ENCODE measurements around the gene RNASE3.
"Not testable (repeated sequence)": the region's sequence is repeated elsewhere in the genome, so short reads cannot be mapped to it uniquely, and the experiment has no call there.

The RNASE3 gene

GRCh38 chr14:20891126-20891825 lies at the start of gene RNASE3:
Gene RNASE3, plus strand, starts transcription at chr14:20891385. Its CDS starts 302 bp downstream, at chr14:20891687.
- not testable (repeated sequence) for H3K27ac Mint-ChIP-seq; H3K36me3 Mint-ChIP-seq; H3K4me3 Mint-ChIP-seq; H3K4me1 Mint-ChIP-seq; ATAC-seq (replicated peaks); H3K9me3 Mint-ChIP-seq; DNase-seq
- peaks cover 43 to 58% of the 10 kb centered on the region in 2 donors for H3K27me3 Mint-ChIP-seq

DNA sequence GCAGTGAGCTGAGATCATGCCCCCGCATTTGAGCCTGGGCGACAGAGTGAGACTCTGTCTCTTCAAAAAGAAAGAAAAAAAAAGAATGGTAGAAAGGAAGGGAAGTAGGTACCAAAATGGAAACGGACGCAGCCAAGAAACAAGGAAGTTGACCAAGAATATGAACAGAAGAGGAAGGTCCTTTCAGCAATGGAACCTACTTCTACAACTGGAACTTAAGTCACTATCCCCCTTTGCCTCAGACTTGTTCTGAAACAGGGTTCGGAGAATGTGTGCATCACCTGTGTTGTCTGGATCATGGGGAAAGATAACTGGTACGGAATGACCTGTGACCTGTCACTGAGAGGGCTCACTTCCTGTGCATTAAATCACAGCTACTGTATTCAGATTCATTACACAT lies 44.6 kb upstream of the RNASE3 start:
- no peaks in the 10 kb centered on the region for H3K27me3 Mint-ChIP-seq
- H3K36me3 Mint-ChIP-seq = no peaks in the 10 kb centered on the region
- DNase-seq (no peak), ATAC-seq (replicated peaks) (no peak)
- no peaks in the 10 kb centered on the region for H3K9me3 Mint-ChIP-seq
- H3K4me1 Mint-ChIP-seq = peaks cover 7 to 17% of the 10 kb centered on the region in 2 donors
- no peak overlapping the region for H3K27ac Mint-ChIP-seq
- no peak overlapping the region for H3K4me3 Mint-ChIP-seq

DNA sequence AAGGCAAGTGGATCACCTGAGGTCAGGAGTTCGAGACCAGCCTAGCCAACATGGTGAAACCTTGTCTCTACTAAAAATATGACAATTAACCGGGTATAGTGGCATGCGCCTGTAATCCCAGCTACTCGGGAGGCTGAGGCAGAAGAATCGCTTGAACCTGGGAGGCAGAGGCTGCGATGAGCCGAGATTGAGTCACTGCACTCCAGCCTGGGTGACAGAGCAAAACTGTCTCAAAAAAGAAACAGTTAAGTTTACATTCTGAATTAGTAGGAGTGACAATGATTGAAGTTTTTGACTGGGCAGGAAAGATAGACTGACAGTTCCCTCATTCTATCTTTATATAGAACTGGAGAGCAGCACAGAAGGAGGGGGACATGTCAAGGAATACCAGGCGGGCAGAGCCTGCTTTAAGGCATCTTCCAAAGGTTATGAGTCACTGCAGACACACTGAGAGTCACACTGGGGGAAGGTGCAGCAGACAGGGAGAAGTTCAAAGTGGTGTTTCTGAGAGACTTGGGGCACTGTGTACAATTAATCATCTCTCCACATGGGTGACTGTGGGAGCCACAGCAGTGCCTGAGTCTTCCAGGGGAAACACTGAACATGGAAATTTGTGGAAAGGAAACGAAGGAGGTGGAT lies 42.8 kb upstream of the RNASE3 start:
- H3K36me3 Mint-ChIP-seq = no peaks in the 10 kb centered on the region
- ATAC-seq (replicated peaks) = peak; percentile 25 to 29
- no peak overlapping the region for H3K4me3 Mint-ChIP-seq
- DNase-seq = no peak
- no peaks in the 10 kb centered on the region for H3K27me3 Mint-ChIP-seq
- H3K27ac Mint-ChIP-seq = no peak overlapping the region
- H3K9me3 Mint-ChIP-seq = no peaks in the 10 kb centered on the region
- H3K4me1 Mint-ChIP-seq = peaks cover 7 to 17% of the 10 kb centered on the region in 2 donors

DNA sequence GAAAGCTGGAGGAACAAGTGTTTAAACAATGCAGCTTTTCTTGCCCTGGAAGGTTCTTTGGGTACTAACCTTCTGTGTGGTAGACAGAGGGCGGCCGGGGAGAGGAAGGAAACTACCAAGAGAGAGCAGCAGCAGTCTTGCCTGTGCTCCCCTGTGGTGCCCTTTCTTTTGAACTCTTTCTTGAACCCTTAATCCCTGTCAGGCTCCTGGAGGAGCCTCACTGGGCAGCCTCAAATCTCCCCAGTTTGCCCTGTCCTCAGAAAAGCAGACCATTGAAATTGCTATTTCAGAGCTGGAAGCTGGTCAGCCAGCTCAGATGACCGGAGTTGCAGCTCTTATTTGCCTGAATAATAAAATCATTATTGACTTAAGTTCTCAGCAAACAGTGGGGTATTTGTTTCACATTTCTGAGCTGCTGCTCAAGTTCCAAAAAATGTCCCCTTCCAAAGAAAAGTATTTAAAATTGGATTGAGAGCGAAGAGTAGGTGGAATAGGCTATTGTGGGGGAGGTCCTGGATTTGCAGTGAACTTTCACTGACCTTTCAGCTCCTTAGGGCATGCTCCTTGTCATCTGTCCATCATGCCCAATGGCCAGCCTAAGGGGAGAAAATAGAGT lies 42.1 kb upstream of the RNASE3 start:
- no peak for DNase-seq
- Mint-ChIP-seq H3K9me3 (no peaks in the 10 kb centered on the region), H3K4me3 (no peak overlapping the region), H3K4me1 (peaks cover 7 to 17% of the 10 kb centered on the region in 2 donors), H3K27ac (no peak overlapping the region), H3K27me3 (no peaks in the 10 kb centered on the region), H3K36me3 (no peaks in the 10 kb centered on the region)
- no peak for ATAC-seq (replicated peaks)

GRCh38 chr14:20853042-20853441 lies 38.1 kb upstream of the RNASE3 start:
- no peaks in the 10 kb centered on the region for H3K9me3 Mint-ChIP-seq
- DNase-seq (no peak), ATAC-seq (replicated peaks) (no peak)
- no peak overlapping the region for H3K4me3 Mint-ChIP-seq
- no peak overlapping the region for H3K27ac Mint-ChIP-seq
- peaks cover 11 to 23% of the 10 kb centered on the region in 2 donors for H3K4me1 Mint-ChIP-seq
- no peaks in the 10 kb centered on the region for H3K36me3 Mint-ChIP-seq
- H3K27me3 Mint-ChIP-seq = peaks cover 5 to 9% of the 10 kb centered on the region in 2 donors

DNA sequence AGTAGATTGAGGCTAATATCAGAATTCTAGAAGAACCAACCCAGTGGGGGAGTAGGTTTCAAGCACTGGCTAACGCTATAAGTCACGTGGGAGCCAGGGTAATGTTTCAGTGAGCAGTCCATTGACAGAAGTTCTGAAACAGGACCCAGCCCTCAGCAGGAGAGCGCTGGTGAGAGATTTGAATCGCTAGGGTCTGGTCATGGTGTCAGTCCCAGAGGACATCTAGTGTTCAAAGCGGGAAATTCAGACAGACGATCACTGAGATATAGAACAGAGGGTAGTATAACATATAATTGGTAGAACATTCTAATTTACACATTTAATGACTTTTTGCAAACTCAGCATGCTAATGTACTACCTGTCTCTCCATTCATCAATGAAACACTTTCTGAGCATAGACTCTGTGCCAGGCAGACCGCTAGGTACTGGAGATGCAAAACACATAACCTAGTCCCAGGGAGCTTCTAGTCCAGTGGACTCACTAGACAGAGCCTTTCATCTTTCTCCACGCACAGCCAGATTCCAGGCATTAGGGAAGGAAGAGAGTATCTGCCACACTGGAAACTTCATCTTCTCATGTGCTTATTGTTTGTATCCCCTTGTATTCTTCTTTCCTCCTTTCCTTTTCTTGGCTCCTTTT lies 35.4 kb upstream of the RNASE3 start:
- DNase-seq (peak; percentile 38), ATAC-seq (replicated peaks) (peak; percentile 97 to 98)
- no peak overlapping the region for H3K4me3 Mint-ChIP-seq
- no peaks in the 10 kb centered on the region for H3K36me3 Mint-ChIP-seq
- H3K27ac Mint-ChIP-seq = no peak overlapping the region
- H3K27me3 Mint-ChIP-seq = peaks cover 17 to 26% of the 10 kb centered on the region in 2 donors
- no peaks in the 10 kb centered on the region for H3K9me3 Mint-ChIP-seq
- H3K4me1 Mint-ChIP-seq = peaks cover 8 to 16% of the 10 kb centered on the region in 2 donors

DNA sequence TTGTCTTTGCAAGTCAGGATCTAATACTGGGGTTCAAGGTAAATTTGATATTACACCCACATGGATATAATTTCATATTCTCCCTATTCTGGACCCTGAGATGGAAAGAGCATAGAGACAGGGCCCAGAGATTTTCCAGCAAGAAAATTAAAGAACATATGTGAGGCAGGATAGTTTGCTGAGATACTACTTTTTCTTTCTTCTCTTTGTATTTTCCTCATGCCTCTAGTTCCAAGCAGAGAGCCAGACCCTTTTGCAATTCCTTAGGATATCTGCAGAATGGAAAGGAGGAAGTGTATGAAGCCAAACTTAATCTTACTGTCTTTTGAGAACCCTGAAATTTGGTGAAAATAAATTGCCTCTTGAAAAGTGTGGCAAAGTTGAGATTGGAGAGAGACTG lies 34.0 kb upstream of the RNASE3 start:
- ATAC-seq (replicated peaks) (no peak), DNase-seq (no peak)
- Mint-ChIP-seq H3K36me3 (no peaks in the 10 kb centered on the region), H3K4me3 (no peak overlapping the region), H3K4me1 (peaks cover 8 to 16% of the 10 kb centered on the region in 2 donors), H3K27ac (no peak overlapping the region), H3K9me3 (peaks cover 0 to under 1% of the 10 kb centered on the region in 2 donors), H3K27me3 (peaks cover 29 to 38% of the 10 kb centered on the region in 2 donors)

- H3K27ac Mint-ChIP-seq = no peak overlapping the region
- H3K36me3 Mint-ChIP-seq = no peaks in the 10 kb centered on the region
Measured at GRCh38 chr14:20857630-20858261, 33.4 kb upstream of the RNASE3 start.

DNA sequence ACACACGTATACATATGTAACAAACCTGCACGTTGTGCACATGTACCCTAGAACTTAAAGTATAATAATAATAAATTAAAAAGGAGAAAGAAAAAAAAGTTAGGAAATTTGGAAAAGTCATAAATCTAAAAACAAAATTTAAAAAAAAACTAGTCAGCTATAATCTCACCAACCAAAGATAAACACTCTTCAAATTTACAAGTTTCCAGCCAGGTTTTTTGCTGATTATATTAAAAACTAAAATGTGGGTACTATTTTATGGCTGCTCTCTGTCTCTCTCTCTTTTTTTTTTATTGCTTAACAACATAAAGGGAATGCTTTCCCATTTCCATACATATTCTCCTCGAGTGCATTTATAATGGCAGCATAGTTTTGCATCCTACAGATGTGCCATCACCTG lies 25.0 kb upstream of the RNASE3 start:
- Mint-ChIP-seq H3K4me3 (no peak overlapping the region), H3K36me3 (no peaks in the 10 kb centered on the region), H3K9me3 (peaks cover 0 to 1% of the 10 kb centered on the region in 2 donors), H3K27ac (no peak overlapping the region), H3K4me1 (no peaks in the 10 kb centered on the region), H3K27me3 (peaks cover 47 to 51% of the 10 kb centered on the region in 2 donors)
- DNase-seq = no peak
- ATAC-seq (replicated peaks) = no peak

More at GRCh38 chr14:20857630-20858261, 33.4 kb upstream of the RNASE3 start:
- DNase-seq = peak; percentile 38
- H3K27me3 Mint-ChIP-seq = peaks cover 33 to 43% of the 10 kb centered on the region in 2 donors
- peak; percentile 68 to 79 for ATAC-seq (replicated peaks)
- H3K9me3 Mint-ChIP-seq = peaks cover 0 to 1% of the 10 kb centered on the region in 2 donors
- no peak overlapping the region for H3K4me3 Mint-ChIP-seq
- peaks cover 8 to 16% of the 10 kb centered on the region in 2 donors for H3K4me1 Mint-ChIP-seq

DNA sequence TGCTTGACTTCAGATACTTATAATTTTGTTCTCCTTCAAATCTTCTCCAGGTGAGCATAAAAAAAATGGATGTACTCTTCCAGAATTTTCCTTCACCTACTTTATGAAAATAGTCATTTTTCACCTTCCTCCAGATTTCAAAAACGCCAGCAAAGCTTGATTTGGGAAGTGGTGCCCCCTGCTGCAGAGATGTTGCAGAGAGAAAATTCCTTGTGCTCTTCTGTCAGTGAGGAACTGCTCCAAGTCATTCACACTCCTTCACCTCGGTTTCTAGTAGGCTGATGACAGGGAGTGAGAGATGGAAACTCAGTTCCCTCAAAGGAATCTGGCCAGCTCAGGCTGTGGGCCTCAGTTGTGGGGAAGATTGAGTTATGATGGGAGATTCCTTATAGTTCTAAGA lies 24.2 kb upstream of the RNASE3 start:
- DNase-seq (no peak), ATAC-seq (replicated peaks) (no peak)
- Mint-ChIP-seq H3K4me1 (no peaks in the 10 kb centered on the region), H3K27ac (no peak overlapping the region), H3K4me3 (no peak overlapping the region), H3K36me3 (no peaks in the 10 kb centered on the region), H3K27me3 (peaks cover 46 to 50% of the 10 kb centered on the region in 2 donors), H3K9me3 (peaks cover 0 to 1% of the 10 kb centered on the region in 2 donors)

GRCh38 chr14:20873370-20874177 lies 17.6 kb upstream of the RNASE3 start:
- peaks cover 3% of the 10 kb centered on the region in 2 donors for H3K9me3 Mint-ChIP-seq
- peak; percentile 72 for DNase-seq
- H3K4me1 Mint-ChIP-seq = peaks cover 15 to 25% of the 10 kb centered on the region in 2 donors
- ATAC-seq (replicated peaks) = peak; percentile 95 to 97
- H3K4me3 Mint-ChIP-seq = peak overlapping the region; percentile 65 to 70
- no peak overlapping the region for H3K27ac Mint-ChIP-seq
- H3K27me3 Mint-ChIP-seq = peaks cover 26 to 37% of the 10 kb centered on the region in 2 donors
- no peaks in the 10 kb centered on the region for H3K36me3 Mint-ChIP-seq

DNA sequence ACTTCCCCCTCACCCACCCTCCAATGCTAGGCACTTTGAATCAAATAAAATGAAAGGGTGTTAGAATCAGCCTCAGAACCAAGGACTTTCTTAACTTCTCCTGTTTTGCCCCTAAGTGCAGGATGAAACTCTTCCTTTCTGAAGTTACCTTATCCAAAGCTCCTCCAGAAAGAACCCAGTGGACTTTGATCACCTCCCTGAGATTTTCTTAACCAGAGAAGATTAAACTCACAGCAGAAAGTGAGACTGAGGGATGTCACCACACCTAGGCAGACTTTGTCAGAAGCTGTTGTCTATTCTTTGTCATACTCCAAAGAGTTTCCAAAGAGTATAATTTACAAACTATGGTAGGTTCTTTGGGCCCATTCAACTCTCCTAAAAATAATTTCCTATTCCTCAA lies 14.2 kb upstream of the RNASE3 start:
- ATAC-seq (replicated peaks) (no peak), DNase-seq (no peak)
- H3K4me1 Mint-ChIP-seq = peaks cover 19 to 34% of the 10 kb centered on the region in 2 donors
- H3K27ac Mint-ChIP-seq = no peak overlapping the region
- no peaks in the 10 kb centered on the region for H3K36me3 Mint-ChIP-seq
- peaks cover 3 to 4% of the 10 kb centered on the region in 2 donors for H3K9me3 Mint-ChIP-seq
- H3K27me3 Mint-ChIP-seq = peaks cover 4 to 11% of the 10 kb centered on the region in 2 donors
- H3K4me3 Mint-ChIP-seq = no peak overlapping the region

DNA sequence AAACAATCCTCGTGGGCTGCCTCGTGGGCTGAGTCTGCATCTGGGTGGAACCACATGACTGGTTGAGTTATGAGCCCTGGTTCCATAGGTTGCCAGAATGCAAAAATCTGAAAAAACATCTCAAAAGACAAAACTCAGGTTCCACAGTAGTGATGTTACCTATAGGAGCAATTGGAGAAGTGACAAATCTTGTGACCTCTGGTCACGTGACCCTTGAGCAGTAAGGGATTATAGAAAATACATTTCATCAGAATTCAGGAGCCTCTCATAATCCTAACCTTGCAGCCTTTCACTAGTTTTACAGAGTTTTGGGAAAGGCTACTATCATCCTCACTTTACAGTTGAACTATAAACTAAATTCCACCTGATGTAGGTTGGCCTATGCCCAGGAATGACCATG lies 12.5 kb upstream of the RNASE3 start:
- no peak for DNase-seq

More for the DNA sequence above, 12.5 kb upstream of the RNASE3 start:
- peaks cover 14 to 27% of the 10 kb centered on the region in 2 donors for H3K4me1 Mint-ChIP-seq
- H3K27me3 Mint-ChIP-seq = peaks cover 4 to 7% of the 10 kb centered on the region in 2 donors
- H3K36me3 Mint-ChIP-seq = no peaks in the 10 kb centered on the region
- H3K4me3 Mint-ChIP-seq = no peak overlapping the region
- peak overlapping the region; percentile 1 for H3K27ac Mint-ChIP-seq
- no peak for ATAC-seq (replicated peaks)
- peaks cover 3 to 4% of the 10 kb centered on the region in 2 donors for H3K9me3 Mint-ChIP-seq
